ENCODE measurements around the gene ETS2. TPM values are rescaled to one million over a fixed set of nuclear protein-coding genes. Genes with fewer than 3 reads are reported as not detected.

ETS2 gene
- total RNA-seq, 1 donor from 2014 or later, result 43.9 TPM

DNA sequence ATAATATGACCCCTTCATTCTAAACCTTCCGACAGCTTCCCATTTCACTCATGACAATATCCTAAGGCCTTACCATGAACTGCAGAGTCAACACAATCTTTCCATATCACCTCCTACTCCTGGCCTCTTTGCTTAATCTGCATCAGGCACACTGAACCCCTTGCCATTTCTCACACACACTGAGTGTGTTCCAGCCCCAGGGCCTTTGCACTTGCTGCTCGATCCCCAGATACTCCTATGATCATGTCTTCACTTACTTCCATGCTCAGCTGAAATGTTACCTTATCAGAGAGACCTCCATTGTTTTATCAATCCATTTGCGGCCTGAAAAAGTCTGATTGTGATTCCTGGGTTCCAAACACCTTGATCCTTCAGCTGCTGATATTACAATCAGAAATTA, 47.0 kb downstream of the ETS2 start:
- peaks cover 5% of the 10 kb centered on the region for H3K27me3 Mint-ChIP-seq
- H3K4me3 Mint-ChIP-seq (ENCODE audit: low read depth), result no peak overlapping the region
- peaks cover 18% of the 10 kb centered on the region for H3K4me1 Mint-ChIP-seq (ENCODE audit: low read depth)
- no peaks in the 10 kb centered on the region for H3K9me3 Mint-ChIP-seq (ENCODE audit: low read depth)
- DNase-seq (ENCODE audit: low spot score, unreplicated experiment), result no peak
- TF ChIP-seq, protein P1, sequence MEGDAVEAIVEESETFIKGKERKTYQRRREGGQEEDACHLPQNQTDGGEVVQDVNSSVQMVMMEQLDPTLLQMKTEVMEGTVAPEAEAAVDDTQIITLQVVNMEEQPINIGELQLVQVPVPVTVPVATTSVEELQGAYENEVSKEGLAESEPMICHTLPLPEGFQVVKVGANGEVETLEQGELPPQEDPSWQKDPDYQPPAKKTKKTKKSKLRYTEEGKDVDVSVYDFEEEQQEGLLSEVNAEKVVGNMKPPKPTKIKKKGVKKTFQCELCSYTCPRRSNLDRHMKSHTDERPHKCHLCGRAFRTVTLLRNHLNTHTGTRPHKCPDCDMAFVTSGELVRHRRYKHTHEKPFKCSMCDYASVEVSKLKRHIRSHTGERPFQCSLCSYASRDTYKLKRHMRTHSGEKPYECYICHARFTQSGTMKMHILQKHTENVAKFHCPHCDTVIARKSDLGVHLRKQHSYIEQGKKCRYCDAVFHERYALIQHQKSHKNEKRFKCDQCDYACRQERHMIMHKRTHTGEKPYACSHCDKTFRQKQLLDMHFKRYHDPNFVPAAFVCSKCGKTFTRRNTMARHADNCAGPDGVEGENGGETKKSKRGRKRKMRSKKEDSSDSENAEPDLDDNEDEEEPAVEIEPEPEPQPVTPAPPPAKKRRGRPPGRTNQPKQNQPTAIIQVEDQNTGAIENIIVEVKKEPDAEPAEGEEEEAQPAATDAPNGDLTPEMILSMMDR (IDR thresholded peaks at IDR 0.05; ENCODE audit: unreplicated experiment), result no peak
- H3K36me3 Mint-ChIP-seq (ENCODE audit: insufficient read depth), result no peaks in the 10 kb centered on the region
- no peak overlapping the region for H3K27ac Mint-ChIP-seq

DNA sequence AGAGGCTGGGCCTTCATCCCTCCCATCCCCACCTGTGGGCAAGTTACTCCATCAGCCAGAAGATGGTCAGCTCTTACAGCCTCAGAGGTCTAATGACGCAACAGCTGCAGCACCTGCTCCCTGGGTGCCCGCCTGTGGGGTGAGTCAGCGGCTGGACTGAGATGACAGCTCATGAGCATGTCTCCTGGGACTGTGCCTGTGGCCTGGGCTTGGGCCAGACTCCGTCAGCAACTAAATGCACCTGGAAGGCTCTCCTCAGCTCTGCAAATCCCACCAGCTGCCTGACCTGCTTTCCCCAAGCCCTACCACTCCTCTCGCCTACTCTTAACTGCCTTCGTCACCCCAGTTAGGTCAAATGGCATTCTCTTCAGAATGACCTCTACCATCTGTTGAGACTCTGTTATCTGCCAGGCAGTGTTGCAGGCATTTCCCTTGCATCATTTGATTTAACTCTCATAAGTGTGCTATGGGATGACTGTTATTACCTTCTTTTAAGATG, 47.7 kb downstream of the ETS2 start:
- Mint-ChIP-seq H3K4me1 (ENCODE audit: low read depth) (peaks cover 21% of the 10 kb centered on the region), H3K27me3 (peaks cover 5% of the 10 kb centered on the region), H3K4me3 (ENCODE audit: low read depth) (no peak overlapping the region), H3K9me3 (ENCODE audit: low read depth) (no peaks in the 10 kb centered on the region), H3K27ac (no peak overlapping the region), H3K36me3 (ENCODE audit: insufficient read depth) (no peaks in the 10 kb centered on the region)
- no peak for DNase-seq (ENCODE audit: low spot score, unreplicated experiment)
- TF ChIP-seq, protein P1 (IDR thresholded peaks at IDR 0.05; ENCODE audit: unreplicated experiment), result no peak

DNA sequence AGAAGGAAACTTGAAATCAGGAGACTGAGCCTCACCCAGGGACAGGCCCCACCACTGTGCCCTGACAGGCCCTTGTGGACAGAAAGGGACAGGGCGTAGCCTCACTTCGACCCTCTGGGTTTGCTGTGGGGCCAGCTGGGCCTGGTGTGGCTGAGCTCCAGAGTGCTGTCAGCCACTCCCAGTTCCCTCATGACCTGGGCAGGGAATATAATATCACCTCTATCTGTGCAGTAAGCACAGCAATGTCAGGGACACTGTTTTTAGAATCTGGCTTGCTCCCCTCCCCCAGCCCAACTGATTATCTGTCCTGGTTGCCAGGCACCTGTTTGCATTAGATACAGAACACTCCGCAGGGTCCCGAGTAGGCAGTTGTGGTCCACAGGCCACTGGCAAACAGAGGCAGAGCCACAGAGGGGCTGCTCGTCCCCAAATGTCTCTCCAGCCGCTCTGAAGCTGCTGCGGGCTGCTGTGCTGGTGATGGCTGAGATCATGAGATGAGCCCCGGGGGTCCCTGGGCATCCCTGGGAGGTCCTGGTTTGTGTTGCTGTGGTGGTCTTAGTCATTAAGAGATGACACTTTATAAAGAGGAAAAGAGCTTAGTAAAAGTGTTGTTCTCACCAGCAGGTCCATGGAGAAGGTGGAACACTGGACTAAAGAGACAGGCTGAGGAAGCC, 51.6 kb downstream of the ETS2 start:
- Mint-ChIP-seq H3K27me3 (peaks cover 8% of the 10 kb centered on the region), H3K36me3 (ENCODE audit: insufficient read depth) (no peaks in the 10 kb centered on the region), H3K4me3 (ENCODE audit: low read depth) (no peak overlapping the region), H3K9me3 (ENCODE audit: low read depth) (no peaks in the 10 kb centered on the region), H3K4me1 (ENCODE audit: low read depth) (peaks cover 13% of the 10 kb centered on the region), H3K27ac (peak overlapping the region; percentile 62)
- TF ChIP-seq, protein P1 (IDR thresholded peaks at IDR 0.05; ENCODE audit: unreplicated experiment), result no peak
- no peak for DNase-seq (ENCODE audit: low spot score, unreplicated experiment)

DNA sequence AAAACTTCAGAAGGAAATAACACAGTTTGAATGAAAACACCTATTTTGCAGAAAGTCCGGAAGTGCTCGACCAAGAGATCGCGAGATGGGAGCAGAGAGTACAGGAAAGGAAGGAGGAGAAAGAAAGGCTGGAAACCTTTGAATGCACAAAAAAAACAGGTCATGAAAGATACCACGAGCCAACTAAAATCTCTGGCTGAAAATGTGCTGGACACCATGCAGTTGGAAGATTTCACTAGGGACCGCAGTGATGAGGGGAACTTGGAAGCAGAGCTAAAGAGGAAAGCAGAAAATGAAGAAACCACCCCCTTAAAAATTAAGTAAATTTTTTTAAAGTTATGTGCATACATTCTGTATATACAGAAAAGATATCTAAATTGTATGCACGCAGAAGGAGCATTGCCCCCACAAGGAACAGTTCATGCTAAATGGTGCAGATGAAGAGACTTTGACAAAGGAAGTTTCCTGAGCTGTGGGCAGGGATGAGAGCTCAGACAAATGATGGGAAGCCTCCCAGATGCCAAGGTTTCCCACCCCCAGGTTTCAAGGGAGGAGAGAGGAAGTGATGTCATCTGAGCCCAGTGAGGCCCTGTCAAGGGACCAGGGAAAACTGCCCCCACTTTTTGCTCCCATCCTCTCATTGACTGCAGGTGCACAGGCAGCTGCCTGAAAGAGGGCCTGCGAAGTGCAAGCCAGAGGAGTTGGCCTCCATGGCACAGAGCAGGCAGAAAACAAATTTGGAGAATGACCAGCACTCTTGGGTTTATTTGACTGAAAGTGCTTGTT, 52.5 kb downstream of the ETS2 start:
- Mint-ChIP-seq H3K36me3 (ENCODE audit: insufficient read depth) (no peaks in the 10 kb centered on the region), H3K27ac (no peak overlapping the region), H3K9me3 (ENCODE audit: low read depth) (no peaks in the 10 kb centered on the region), H3K27me3 (peaks cover 3% of the 10 kb centered on the region), H3K4me1 (ENCODE audit: low read depth) (peaks cover 13% of the 10 kb centered on the region), H3K4me3 (ENCODE audit: low read depth) (no peak overlapping the region)
- no peak for DNase-seq (ENCODE audit: low spot score, unreplicated experiment)
- TF ChIP-seq, protein P1 (IDR thresholded peaks at IDR 0.05; ENCODE audit: unreplicated experiment), result no peak

DNA sequence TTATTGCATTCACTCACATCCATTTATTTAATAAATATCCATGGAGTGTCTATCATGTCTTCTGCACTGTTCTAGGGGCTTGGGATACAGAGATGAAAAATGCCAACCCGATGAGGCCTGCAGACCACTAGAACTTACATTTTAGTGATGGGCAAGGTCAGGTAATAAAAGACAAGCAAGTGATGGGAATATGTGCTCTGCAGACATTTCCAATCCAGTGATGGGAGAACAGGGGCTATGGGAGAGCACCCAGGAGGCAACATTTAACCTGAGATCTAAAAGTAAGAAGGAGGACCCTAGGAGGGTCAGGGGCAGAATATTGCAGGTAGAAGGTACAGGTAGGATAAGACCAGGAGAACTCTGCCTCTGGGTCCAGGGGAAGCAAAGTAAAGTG, 53.1 kb downstream of the ETS2 start:
- H3K9me3 Mint-ChIP-seq (ENCODE audit: low read depth), result no peaks in the 10 kb centered on the region
- H3K27ac Mint-ChIP-seq, result no peak overlapping the region
- DNase-seq (ENCODE audit: low spot score, unreplicated experiment), result no peak
- H3K4me3 Mint-ChIP-seq (ENCODE audit: low read depth), result no peak overlapping the region
- TF ChIP-seq, protein P1 (IDR thresholded peaks at IDR 0.05; ENCODE audit: unreplicated experiment), result no peak
- H3K4me1 Mint-ChIP-seq (ENCODE audit: low read depth), result peaks cover 13% of the 10 kb centered on the region
- peaks cover 5% of the 10 kb centered on the region for H3K27me3 Mint-ChIP-seq
- H3K36me3 Mint-ChIP-seq (ENCODE audit: insufficient read depth), result no peaks in the 10 kb centered on the region

All from progenitor cell of endocrine pancreas (in vitro differentiated cells).